Neural cell (in vitro differentiated cells): ENCODE results near the gene BHMT2. TPM values are rescaled to one million over a fixed set of nuclear protein-coding genes. Genes with fewer than 3 reads are reported as not detected.

Experiments used
- H2AFZ ChIP-seq: fragments of 200-600, 300-800 bp; sonication (generic), shearing (Covaris generic); 2 replicates; pipeline ENCODE4 v1.6.0; 2014; ENCODE audit warnings: low read depth, mild to moderate bottlenecking, antibody characterized with exemption, low read length, moderate library complexity
- H3F3A ChIP-seq: fragments of 200-600 bp; shearing (Covaris generic); 2 replicates; pipeline ENCODE4 v1.6.1; 2016; ENCODE audit warnings: mild to moderate bottlenecking, moderate library complexity, mixed read lengths, antibody characterized with exemption, low read length; ENCODE audit not compliant: insufficient read depth, poor library complexity, severe bottlenecking
- H3K27ac ChIP-seq: fragments of 200-600, 300-800 bp; sonication (generic), shearing (Covaris generic); 2 replicates; pipeline ENCODE4 v1.5.1; 2014; ENCODE audit warnings: mild to moderate bottlenecking, low read length, moderate library complexity
- H3K27me3 ChIP-seq: fragments of 300-800, 200-600 bp; sonication (generic), shearing (Covaris generic); 2 replicates; pipeline ENCODE4 v1.6.0; 2014; ENCODE audit warnings: mild to moderate bottlenecking, low read depth, low read length, moderate library complexity; ENCODE audit not compliant: insufficient read depth
- H3K36me3 ChIP-seq: fragments of 300-800, 200-600 bp; sonication (generic), shearing (Covaris generic); 2 replicates; pipeline ENCODE4 v1.5.1; 2014; ENCODE audit warnings: mild to moderate bottlenecking, antibody characterized with exemption, low read length, moderate library complexity; ENCODE audit not compliant: insufficient read depth
- H3K4me2 ChIP-seq: fragments of 300-800, 200-600 bp; sonication (generic), shearing (Covaris generic); 2 replicates; pipeline ENCODE4 v1.6.0; 2014; ENCODE audit warnings: mild to moderate bottlenecking, low read length
- H3K4me3 ChIP-seq: fragments of 300-800, 200-600 bp; sonication (generic), shearing (Covaris generic); 2 replicates; pipeline ENCODE4 v1.5.1; 2014; ENCODE audit warnings: mild to moderate bottlenecking, low read length, moderate library complexity
- H3K79me2 ChIP-seq: fragments of 200-600 bp; shearing (Covaris generic); replicated peaks from 2 replicates; pipeline ENCODE4 v1.6.0; 2014; ENCODE audit warnings: mild to moderate bottlenecking, low read length, moderate library complexity; ENCODE audit not compliant: insufficient read depth
- H3K9ac ChIP-seq: fragments of 300-800, 200-600 bp; sonication (generic), shearing (Covaris generic); 2 replicates; pipeline ENCODE4 v1.6.1; 2016; ENCODE audit warnings: mild to moderate bottlenecking, low read length, mixed read lengths
- H3K9me2 ChIP-seq: fragments of 200-600 bp; shearing (Covaris generic); 2 replicates; pipeline ENCODE4 v1.6.1; 2016; ENCODE audit warnings: mild to moderate bottlenecking, low read length, mixed read lengths; ENCODE audit not compliant: insufficient read depth
- H3K9me3 ChIP-seq: fragments of 200-600, 300-800 bp; sonication (generic), shearing (Covaris generic); 2 replicates; pipeline ENCODE4 v1.6.1; 2016; ENCODE audit warnings: mild to moderate bottlenecking, mixed run types, low read length, moderate library complexity, mixed read lengths
- H4K20me1 ChIP-seq: fragments of 200-600 bp; shearing (Covaris generic); 2 replicates; pipeline ENCODE4 v1.6.1; 2016; ENCODE audit warnings: mild to moderate bottlenecking, mixed run types; ENCODE audit not compliant: insufficient read depth
- EP300 ChIP-seq: fragments of 450-650 bp; conservative IDR thresholded peaks from 2 replicates; pipeline ENCODE4 v1.6.1; 2014; ENCODE audit warnings: antibody characterized with exemption, mild to moderate bottlenecking, moderate library complexity; ENCODE audit not compliant: poor library complexity, severe bottlenecking
- EZH2 ChIP-seq: fragments of 200-600, 300-800 bp; shearing (Covaris generic), sonication (generic); IDR thresholded peaks from 2 replicates; pipeline ENCODE4 v1.6.1; 2014; ENCODE audit warnings: antibody characterized with exemption, low read length, borderline replicate concordance, mild to moderate bottlenecking; ENCODE audit not compliant: insufficient read depth, poor library complexity, severe bottlenecking
- MXI1 ChIP-seq: fragments of 450-650 bp; conservative IDR thresholded peaks from 2 replicates; pipeline ENCODE4 v1.6.1; 2014; ENCODE audit warnings: antibody characterized with exemption, mild to moderate bottlenecking; ENCODE audit not compliant: poor library complexity, severe bottlenecking
- POLR2AphosphoS5 ChIP-seq: IDR thresholded peaks from 2 replicates; pipeline ENCODE4 v1.6.1; 2012
- RAD21 ChIP-seq: fragments of 450-650 bp; conservative IDR thresholded peaks from 2 replicates; pipeline ENCODE4 v1.6.1; 2014; ENCODE audit warnings: antibody characterized with exemption, mild to moderate bottlenecking, moderate library complexity
- SMC3 ChIP-seq: fragments of 450-650 bp; conservative IDR thresholded peaks from 2 replicates; pipeline ENCODE4 v1.6.1; 2014; ENCODE audit warnings: antibody characterized with exemption, mild to moderate bottlenecking, moderate library complexity; ENCODE audit not compliant: poor library complexity
- TAF1 ChIP-seq: IDR thresholded peaks from 2 replicates; pipeline ENCODE4 v1.6.1; 2012; ENCODE audit warnings: low read depth
- polyA plus RNA-seq: library from polyadenylated mRNA; depleted of rRNA; stranded (reverse); fragments of >200 nt; gene quantifications from 2 replicates; pipeline ENCODE4 v1.2.3, GENCODE V29; 2014
- TF ChIP-seq, protein P1 (sequence below): IDR thresholded peaks from 2 replicates; pipeline ENCODE4 v1.6.1; 2012; ENCODE audit warnings: borderline replicate concordance
- TF ChIP-seq, protein P2 (sequence below): fragments of 450-650 bp; IDR thresholded peaks from 2 replicates; pipeline ENCODE4 v1.5.1; 2014; ENCODE audit warnings: antibody characterized with exemption, mild to moderate bottlenecking, moderate library complexity; ENCODE audit not compliant: poor library complexity, severe bottlenecking

Gene BHMT2
- polyA plus RNA-seq, 1 donor from 2014 or later: not detected

- Histone ChIP-seq H3K36me3 (no peaks in the 10 kb centered on the region), H3K4me2 (no peak overlapping the region), H3K4me3 (no peak overlapping the region), H3K9me2 (no peaks in the 10 kb centered on the region), H4K20me1 (no peaks in the 10 kb centered on the region), H2AFZ (no peak overlapping the region), H3K79me2 (no peaks in the 10 kb centered on the region), H3K27ac (no peak overlapping the region), H3K27me3 (no peaks in the 10 kb centered on the region), H3F3A (no peaks in the 10 kb centered on the region), H3K9me3 (no peaks in the 10 kb centered on the region), H3K9ac (no peak overlapping the region)
- no peak for TF ChIP-seq RAD21
- TF ChIP-seq, protein P1, sequence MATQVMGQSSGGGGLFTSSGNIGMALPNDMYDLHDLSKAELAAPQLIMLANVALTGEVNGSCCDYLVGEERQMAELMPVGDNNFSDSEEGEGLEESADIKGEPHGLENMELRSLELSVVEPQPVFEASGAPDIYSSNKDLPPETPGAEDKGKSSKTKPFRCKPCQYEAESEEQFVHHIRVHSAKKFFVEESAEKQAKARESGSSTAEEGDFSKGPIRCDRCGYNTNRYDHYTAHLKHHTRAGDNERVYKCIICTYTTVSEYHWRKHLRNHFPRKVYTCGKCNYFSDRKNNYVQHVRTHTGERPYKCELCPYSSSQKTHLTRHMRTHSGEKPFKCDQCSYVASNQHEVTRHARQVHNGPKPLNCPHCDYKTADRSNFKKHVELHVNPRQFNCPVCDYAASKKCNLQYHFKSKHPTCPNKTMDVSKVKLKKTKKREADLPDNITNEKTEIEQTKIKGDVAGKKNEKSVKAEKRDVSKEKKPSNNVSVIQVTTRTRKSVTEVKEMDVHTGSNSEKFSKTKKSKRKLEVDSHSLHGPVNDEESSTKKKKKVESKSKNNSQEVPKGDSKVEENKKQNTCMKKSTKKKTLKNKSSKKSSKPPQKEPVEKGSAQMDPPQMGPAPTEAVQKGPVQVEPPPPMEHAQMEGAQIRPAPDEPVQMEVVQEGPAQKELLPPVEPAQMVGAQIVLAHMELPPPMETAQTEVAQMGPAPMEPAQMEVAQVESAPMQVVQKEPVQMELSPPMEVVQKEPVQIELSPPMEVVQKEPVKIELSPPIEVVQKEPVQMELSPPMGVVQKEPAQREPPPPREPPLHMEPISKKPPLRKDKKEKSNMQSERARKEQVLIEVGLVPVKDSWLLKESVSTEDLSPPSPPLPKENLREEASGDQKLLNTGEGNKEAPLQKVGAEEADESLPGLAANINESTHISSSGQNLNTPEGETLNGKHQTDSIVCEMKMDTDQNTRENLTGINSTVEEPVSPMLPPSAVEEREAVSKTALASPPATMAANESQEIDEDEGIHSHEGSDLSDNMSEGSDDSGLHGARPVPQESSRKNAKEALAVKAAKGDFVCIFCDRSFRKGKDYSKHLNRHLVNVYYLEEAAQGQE: no peak
- no peak for TF ChIP-seq SMC3
- TF ChIP-seq, protein P2, sequence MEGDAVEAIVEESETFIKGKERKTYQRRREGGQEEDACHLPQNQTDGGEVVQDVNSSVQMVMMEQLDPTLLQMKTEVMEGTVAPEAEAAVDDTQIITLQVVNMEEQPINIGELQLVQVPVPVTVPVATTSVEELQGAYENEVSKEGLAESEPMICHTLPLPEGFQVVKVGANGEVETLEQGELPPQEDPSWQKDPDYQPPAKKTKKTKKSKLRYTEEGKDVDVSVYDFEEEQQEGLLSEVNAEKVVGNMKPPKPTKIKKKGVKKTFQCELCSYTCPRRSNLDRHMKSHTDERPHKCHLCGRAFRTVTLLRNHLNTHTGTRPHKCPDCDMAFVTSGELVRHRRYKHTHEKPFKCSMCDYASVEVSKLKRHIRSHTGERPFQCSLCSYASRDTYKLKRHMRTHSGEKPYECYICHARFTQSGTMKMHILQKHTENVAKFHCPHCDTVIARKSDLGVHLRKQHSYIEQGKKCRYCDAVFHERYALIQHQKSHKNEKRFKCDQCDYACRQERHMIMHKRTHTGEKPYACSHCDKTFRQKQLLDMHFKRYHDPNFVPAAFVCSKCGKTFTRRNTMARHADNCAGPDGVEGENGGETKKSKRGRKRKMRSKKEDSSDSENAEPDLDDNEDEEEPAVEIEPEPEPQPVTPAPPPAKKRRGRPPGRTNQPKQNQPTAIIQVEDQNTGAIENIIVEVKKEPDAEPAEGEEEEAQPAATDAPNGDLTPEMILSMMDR: no peak
- no peak for TF ChIP-seq MXI1
- TF ChIP-seq POLR2AphosphoS5: no peak
- TF ChIP-seq EZH2: no peak
- no peak for TF ChIP-seq TAF1
- TF ChIP-seq EP300: no peak
Measured at GRCh38 chr5:79030663-79031484, 38.7 kb upstream of the BHMT2 start.

GRCh38 chr5:79031485-79031867 is 38.1 kb upstream of the BHMT2 start:
- H3F3A ChIP-seq: no peaks in the 10 kb centered on the region
- H2AFZ ChIP-seq: no peak overlapping the region
- no peak overlapping the region for H3K4me3 ChIP-seq
- no peaks in the 10 kb centered on the region for H3K9me2 ChIP-seq
- H4K20me1 ChIP-seq: no peaks in the 10 kb centered on the region
- H3K4me2 ChIP-seq: no peak overlapping the region
- H3K27ac ChIP-seq: no peak overlapping the region
- H3K9ac ChIP-seq: no peak overlapping the region
- no peaks in the 10 kb centered on the region for H3K9me3 ChIP-seq
- no peaks in the 10 kb centered on the region for H3K79me2 ChIP-seq
- no peaks in the 10 kb centered on the region for H3K36me3 ChIP-seq
- TF ChIP-seq, protein P1: no peak
- TF ChIP-seq SMC3 (no peak), POLR2AphosphoS5 (no peak), EZH2 (no peak), TAF1 (no peak), MXI1 (no peak), RAD21 (no peak), EP300 (no peak)
- TF ChIP-seq, protein P2: no peak
- no peaks in the 10 kb centered on the region for H3K27me3 ChIP-seq
